ACC112 (cell line): ENCODE results near the gene CATSPER1.

Experiments
- H2AFZ ChIP-seq: fragments of 200-600 bp; sonication (generic); one replicate; pipeline ENCODE4 v1.6.0; 2017; ENCODE audit warnings: antibody characterized with exemption, low read length; ENCODE audit not compliant: unreplicated experiment
- H3K27ac ChIP-seq: fragments of 200-600 bp; sonication (generic); 2 replicates; pipeline ENCODE4 v1.5.1; 2014; ENCODE audit warnings: low read depth, mild to moderate bottlenecking, antibody characterized with exemption, low read length, moderate library complexity
- H3K27me3 ChIP-seq: fragments of 200-600 bp; sonication (generic); 2 replicates; pipeline ENCODE4 v1.6.1; 2014; ENCODE audit warnings: mild to moderate bottlenecking, antibody characterized with exemption, low read length, moderate library complexity, mixed read lengths; ENCODE audit not compliant: insufficient read depth
- H3K36me3 ChIP-seq: fragments of 200-600 bp; sonication (generic); 2 replicates; pipeline ENCODE4 v1.6.1; 2016; ENCODE audit warnings: mild to moderate bottlenecking, antibody characterized with exemption, low read length, moderate library complexity, mixed read lengths; ENCODE audit not compliant: insufficient read depth
- H3K4me1 ChIP-seq: fragments of 200-600 bp; sonication (generic); one replicate; pipeline ENCODE4 v1.6.1; 2016; ENCODE audit warnings: low read length, mixed read lengths; ENCODE audit not compliant: insufficient read depth, unreplicated experiment, control insufficient read depth
- H3K4me3 ChIP-seq: fragments of 200-600 bp; sonication (generic); 2 replicates; pipeline ENCODE4 v1.5.1; 2014; ENCODE audit warnings: mild to moderate bottlenecking, low read depth, low read length
- H3K79me2 ChIP-seq: fragments of 200-600 bp; sonication (generic); one replicate; pipeline ENCODE4 v1.6.0; 2016; ENCODE audit warnings: low read length; ENCODE audit not compliant: control insufficient read depth, unreplicated experiment, insufficient read depth

CATSPER1 gene

DNA sequence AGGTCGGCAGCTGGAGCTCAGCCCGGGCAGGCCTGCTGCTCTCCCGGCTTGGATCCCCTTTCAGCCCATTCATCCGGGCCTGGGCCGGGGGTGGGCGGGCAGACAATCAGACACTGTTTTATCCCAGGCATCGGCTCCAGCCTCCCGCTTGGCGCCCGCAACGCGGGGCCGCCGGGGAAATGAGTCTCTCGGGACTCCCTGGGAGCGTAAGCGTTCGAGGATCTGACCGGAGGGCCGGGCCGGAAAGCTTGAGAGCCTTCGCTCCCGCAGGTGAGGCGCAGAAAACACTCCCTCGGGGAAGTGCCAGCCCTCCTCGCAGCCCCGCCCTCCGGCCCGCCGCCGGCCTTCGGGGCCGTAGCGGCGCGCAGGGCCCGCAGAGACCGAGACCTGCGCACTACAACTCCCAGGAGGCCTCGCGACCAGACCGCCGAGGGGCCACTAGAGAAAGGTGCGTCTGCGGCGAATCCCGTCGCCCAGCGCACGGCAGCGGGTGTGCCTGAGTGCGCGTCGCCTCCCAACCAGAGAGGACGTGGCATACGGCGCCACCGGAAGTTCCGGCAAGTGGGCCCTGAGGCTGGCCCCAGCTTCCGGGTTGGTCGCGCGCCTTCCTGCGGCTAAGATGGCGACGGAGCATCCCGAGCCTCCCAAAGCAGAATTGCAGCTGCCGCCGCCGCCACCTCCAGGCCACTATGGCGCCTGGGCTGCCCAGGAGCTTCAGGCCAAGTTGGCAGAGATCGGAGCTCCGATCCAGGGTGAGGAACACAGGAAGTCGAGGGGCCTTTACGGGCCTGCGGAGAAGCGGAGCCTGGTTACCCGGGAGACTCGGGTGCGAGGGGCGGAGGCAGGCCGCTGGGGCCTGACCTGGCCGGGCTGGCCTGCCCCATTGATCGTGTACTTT, 25.7 kb upstream of the CATSPER1 start, which contains the start of gene SF3B2:
Gene SF3B2 (plus strand): TSS at position 599 of the 898 bp plus-strand sequence. CDS start 21 bp downstream, at position 620.
- H3K4me3 ChIP-seq, result peak within 1 kb of the TSS; percentile 93
- H3K27me3 ChIP-seq, result no peaks in the 10 kb centered on the region
- H3K79me2 ChIP-seq, result peaks cover 41% of the 10 kb centered on the region
- H3K36me3 ChIP-seq, result peaks cover 15% of the 10 kb centered on the region
- H3K27ac ChIP-seq, result peak within 1 kb of the TSS; percentile 76
- H2AFZ ChIP-seq, result peak within 1 kb of the TSS; percentile 93
- peaks cover 21% of the 10 kb centered on the region for H3K4me1 ChIP-seq

DNA sequence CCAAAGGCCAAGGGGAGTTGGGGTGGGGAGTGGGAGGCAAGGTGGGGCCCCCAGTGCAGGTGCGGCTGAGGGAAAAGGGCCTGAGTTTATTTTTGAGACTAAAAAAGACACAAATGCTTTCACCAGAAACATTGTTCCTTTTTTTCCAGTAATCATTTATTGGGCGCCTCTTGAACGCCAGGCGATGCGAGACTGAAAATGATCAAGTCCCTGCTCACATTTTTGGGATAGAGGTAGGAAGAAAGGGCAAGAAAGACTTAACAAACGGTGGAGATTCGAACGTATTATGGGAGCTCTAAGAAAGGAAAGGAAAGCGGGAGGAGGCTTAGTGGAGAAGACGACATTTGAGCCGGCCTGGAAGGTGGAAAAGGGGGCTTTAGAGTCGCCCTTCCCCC, 25.1 kb upstream of the CATSPER1 start:
- H3K27me3 ChIP-seq, result no peaks in the 10 kb centered on the region
- H3K36me3 ChIP-seq, result peaks cover 10% of the 10 kb centered on the region
- peaks cover 37% of the 10 kb centered on the region for H3K79me2 ChIP-seq
- peak overlapping the region; percentile 76 for H3K27ac ChIP-seq
- H3K4me1 ChIP-seq, result peaks cover 21% of the 10 kb centered on the region
- H2AFZ ChIP-seq, result peak overlapping the region; percentile 93
- H3K4me3 ChIP-seq, result peak overlapping the region; percentile 93

DNA sequence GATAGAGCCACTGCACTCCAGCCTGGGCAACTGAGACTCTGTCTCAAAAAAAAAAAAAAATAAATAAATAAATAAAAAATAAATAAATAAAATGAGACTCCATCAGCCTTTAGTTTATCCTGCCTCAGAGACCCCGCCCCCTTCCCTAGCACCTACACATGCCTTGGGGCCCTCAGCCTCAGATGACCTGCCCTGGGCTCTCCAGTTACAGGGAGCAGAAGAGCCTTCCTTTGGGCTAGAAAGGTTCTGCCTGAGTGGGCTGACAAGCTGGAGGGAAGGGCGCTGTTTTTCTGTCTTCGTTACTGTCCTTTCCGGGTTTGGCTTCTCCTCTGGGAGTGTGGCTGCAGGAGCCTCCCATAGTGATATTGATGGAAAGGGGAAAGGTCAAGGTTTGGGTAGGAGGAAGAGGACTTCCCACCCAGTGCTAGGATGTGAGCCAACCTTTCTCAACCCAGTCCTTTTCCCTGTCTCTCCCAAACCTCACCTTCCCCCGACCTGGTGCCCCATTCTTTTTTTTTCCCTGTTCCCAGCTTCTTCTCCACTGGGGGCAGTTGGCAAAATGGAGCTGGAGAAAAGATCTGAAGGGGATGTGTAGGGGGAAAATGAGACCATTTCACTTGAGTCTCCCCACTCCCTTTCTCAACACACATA, 24.4 kb upstream of the CATSPER1 start:
- Histone ChIP-seq H3K4me1 (peaks cover 21% of the 10 kb centered on the region), H2AFZ (no peak overlapping the region), H3K36me3 (peaks cover 7% of the 10 kb centered on the region), H3K27ac (peak overlapping the region; percentile 76), H3K4me3 (peak overlapping the region; percentile 93), H3K27me3 (no peaks in the 10 kb centered on the region), H3K79me2 (peaks cover 33% of the 10 kb centered on the region)

DNA sequence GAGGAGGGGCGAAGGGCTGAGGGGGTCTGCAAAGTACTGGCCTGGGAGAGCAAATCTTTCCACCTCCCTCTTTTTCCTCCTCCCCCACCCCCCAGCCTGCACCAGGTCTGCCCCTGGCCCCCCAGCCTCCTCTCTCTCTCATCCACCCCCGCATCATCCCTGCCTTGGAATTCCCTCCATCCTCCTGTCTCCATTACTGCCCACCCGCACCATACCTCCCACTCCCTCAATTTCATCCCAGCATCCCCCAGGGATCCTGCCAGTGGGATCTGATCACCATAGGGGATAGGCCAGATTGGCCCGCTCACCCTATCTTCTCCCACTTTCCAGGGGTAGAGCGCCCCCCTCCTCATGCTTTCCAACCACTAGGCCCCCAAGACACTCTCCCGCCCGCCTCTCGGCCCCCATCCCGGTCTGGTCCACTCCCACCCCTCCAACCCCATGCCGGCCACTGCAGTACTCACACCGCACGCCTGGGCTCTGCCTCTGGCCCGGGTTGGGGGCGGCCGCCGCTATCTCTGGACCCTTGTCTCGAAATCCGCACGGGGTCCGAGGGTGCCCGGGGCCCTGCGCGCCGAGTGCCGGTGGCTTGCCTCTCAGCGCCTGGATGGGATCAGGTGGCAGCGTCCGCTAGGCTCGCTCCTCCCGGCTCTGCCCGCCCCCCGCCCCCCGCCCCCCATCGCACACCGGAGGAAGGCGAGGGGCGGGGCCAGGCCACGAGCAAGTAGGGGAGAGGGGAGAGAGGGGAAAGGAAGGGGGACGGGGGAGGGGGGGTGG, 22.5 kb upstream of the CATSPER1 start, which contains the start of gene GAL3ST3:
Gene GAL3ST3 (minus strand): TSS at position 615 of the 777 bp plus-strand sequence. CDS start 3,746 bp downstream, outside the sequence.
- Histone ChIP-seq H3K36me3 (no peaks in the 10 kb centered on the region), H3K79me2 (peaks cover 16% of the 10 kb centered on the region), H3K27me3 (no peaks in the 10 kb centered on the region), H3K4me3 (no peak within 1 kb of the TSS), H2AFZ (no peak within 1 kb of the TSS), H3K4me1 (peaks cover 18% of the 10 kb centered on the region), H3K27ac (no peak within 1 kb of the TSS)

DNA sequence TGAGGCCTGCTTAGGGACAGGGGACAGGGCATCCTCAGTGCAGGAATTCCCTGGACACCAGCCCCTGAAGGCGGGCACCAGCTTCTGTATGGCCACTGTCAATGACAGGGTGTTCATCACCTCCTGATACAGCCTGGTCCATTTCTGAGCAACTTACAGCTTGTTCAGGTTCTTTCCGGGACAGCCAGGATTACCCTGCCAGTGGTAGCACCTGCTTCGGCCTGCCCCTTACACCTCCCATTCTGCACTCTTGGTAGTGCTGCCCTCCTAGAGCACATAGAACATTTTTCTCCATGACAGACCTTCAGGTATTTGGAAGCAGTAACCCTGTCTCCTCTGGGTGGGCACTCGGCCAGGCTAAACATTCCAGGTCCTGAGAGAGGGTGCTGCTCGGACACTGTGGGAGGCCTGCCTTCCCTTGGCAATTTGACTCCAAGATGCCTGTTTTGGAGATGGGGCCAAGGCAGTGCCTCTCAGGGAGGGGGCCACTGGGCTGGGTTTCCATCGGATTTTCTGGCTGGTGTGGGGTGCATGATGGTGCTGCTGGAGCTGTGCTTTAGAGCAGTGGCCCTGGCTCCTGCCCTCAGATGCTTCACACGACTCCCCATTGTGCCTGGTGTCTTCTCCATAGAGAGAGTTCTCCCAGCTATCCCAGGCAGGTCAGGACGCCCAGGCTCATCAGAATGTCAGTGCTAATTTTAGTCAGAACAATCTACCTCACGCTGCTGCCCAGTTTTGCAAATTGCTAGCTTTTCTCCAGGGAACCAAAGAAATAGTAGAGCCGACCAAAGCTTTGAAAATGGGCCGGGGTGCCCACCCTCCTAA, 21.5 kb upstream of the CATSPER1 start:
- Histone ChIP-seq H2AFZ (no peak overlapping the region), H3K79me2 (peaks cover 6% of the 10 kb centered on the region), H3K27ac (no peak overlapping the region), H3K4me1 (peaks cover 11% of the 10 kb centered on the region), H3K27me3 (no peaks in the 10 kb centered on the region), H3K36me3 (no peaks in the 10 kb centered on the region), H3K4me3 (no peak overlapping the region)

DNA sequence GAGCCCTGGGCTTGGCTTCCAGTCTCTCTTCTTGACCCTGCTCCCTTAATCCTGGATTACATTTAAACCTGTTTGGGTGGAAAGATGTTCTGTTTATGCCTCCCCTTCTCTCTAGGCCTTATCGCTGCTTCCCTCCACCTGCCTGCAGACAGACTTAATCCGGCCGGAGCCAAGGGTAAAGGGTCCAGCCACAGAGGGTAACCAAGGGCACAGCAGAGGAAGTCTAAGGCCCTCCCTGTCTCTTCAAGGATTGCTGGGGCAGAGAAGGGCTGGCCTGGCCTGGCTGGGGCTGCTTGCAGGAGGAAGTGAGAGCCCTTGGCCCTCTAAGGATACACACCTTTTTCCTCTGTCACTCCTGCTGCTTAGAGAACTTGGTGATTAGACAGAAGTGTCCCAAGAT, 20.6 kb upstream of the CATSPER1 start:
- no peak overlapping the region for H3K27ac ChIP-seq
- no peak overlapping the region for H3K4me3 ChIP-seq
- no peak overlapping the region for H2AFZ ChIP-seq

DNA sequence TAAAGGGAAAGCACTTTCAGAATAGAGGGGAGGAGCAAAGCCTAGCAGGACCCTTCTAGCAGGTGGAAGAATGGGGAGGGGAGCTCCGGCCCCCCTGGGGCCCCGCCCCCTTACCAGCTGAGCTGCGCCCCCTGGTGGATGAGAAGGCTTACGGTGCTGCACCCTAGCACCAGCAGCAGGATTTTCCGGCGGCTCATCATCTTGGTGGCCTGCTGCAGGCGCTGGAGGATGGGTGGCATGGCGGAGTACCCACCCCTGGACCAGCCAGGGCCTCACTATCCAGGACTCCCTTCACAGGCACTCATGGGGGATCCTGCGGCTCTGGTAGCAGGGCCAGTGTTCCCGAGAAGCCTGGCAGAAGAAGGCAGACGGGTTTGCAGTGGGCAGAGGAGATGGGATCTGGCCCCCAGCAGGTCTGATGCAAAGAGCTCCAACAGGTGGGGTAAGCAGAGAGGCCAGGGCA, 18.9 kb upstream of the CATSPER1 start:
- Histone ChIP-seq H3K4me3 (no peak overlapping the region), H3K4me1 (no peaks in the 10 kb centered on the region), H3K27ac (no peak overlapping the region), H3K27me3 (no peaks in the 10 kb centered on the region), H3K36me3 (no peaks in the 10 kb centered on the region), H3K79me2 (no peaks in the 10 kb centered on the region), H2AFZ (no peak overlapping the region)

More for the DNA sequence above, 20.6 kb upstream of the CATSPER1 start:
- Histone ChIP-seq H3K27me3 (no peaks in the 10 kb centered on the region), H3K4me1 (peaks cover 11% of the 10 kb centered on the region), H3K79me2 (no peaks in the 10 kb centered on the region), H3K36me3 (no peaks in the 10 kb centered on the region)

DNA sequence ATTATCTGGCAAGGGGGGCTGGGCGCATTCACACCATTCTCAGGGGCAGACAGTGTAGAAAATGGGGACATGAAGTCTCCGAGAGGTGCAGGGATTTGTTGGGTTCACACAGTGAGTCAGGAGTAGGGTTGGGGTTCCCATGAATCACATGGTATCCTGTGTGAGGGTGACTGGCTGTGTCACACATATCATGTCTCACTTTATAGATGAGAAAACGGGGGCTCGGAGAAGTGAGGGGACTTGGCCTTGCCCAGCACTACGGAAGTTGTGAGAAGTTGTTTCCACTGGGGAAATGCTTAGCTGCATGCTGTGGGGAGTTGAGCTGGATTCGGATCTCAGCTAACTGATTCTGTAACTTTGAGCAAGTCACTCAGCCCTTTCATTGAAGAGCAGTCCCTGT, 18.5 kb upstream of the CATSPER1 start:
- H3K79me2 ChIP-seq, result no peaks in the 10 kb centered on the region
- no peak overlapping the region for H2AFZ ChIP-seq
- no peaks in the 10 kb centered on the region for H3K27me3 ChIP-seq
- H3K36me3 ChIP-seq, result no peaks in the 10 kb centered on the region
- H3K4me1 ChIP-seq, result no peaks in the 10 kb centered on the region
- no peak overlapping the region for H3K4me3 ChIP-seq
- no peak overlapping the region for H3K27ac ChIP-seq

DNA sequence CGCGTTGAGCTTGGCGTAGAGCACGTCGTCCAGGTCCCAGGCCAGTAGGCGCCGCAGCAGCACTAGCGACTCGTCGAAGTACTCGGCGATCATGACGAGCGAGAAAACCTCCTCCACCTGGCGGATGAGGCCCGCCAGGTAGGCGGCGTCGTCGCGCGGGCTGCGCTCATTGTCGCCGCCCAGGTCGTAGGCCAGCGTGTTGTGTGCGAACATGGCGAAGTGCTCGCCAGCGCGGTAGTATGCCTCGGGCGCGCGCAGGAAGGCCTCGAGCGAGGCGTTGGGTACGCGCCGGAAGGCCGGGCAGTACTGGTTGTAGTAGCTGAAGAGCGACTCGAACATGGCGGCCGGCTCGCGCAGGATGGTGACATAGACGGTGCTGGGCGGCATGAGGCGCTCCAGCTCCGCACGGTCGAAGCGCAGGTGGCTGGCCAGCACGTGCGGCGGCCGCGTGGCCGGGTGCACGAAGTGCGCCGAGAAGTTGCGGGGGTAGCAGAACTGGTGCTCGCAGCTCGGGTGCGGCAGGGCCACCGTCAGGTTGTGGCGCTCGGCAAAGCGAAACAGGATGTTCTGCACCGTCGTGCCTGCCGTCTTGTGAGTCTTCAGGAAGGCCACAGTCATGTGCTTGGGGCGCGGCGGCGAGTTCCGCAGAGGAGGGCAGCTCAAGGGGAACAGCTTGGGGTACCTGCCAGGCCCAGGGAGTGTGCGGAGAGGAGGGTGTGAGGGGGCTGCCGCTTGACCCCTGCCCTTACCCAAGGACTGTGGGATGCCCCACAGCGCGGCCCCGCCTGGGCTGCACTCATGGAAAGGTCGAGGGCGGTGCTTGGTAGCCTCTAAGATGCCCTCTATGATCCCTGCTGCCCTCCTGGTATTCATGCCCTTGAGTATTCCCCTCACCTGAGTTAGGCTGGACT, 17.0 kb upstream of the CATSPER1 start:
- H3K27ac ChIP-seq, result no peak overlapping the region
- no peaks in the 10 kb centered on the region for H3K4me1 ChIP-seq
- no peak overlapping the region for H3K4me3 ChIP-seq
- no peaks in the 10 kb centered on the region for H3K36me3 ChIP-seq
- H3K79me2 ChIP-seq, result no peaks in the 10 kb centered on the region
- no peaks in the 10 kb centered on the region for H3K27me3 ChIP-seq
- H2AFZ ChIP-seq, result no peak overlapping the region
